ENCODE results near the gene RTRAF. TPM values are rescaled to one million over a fixed set of nuclear protein-coding genes. Genes with fewer than 3 reads are reported as not detected.

Gene RTRAF
- total RNA-seq, 6 donors from 2014 or later = 7.3 to 116 (median 62.0) TPM

- 61 to 69% methylated on average over 5 of the region's 5 CpGs for WGBS, 2 donors
- TF ChIP-seq POLR2A (IDR thresholded peaks at IDR 0.05) (no peak), POLR2AphosphoS5 (IDR thresholded peaks at IDR 0.05) (no peak), CTCF (IDR thresholded peaks at IDR 0.05) (no peak), EP300 (IDR thresholded peaks at IDR 0.05) (no peak)
- H3K4me3 ChIP-seq = no peak overlapping the region
- H3K4me1 ChIP-seq = peaks cover 0 to 22% (median 13%) of the 10 kb centered on the region in 4 donors
- ATAC-seq (ENCODE audit: low FRiP score in 2 of 2) = no peak
- no peaks in the 10 kb centered on the region for H3K36me3 ChIP-seq
- no peak overlapping the region for H3K27ac ChIP-seq
- H3K9me3 ChIP-seq = no peaks in the 10 kb centered on the region
- no peaks in the 10 kb centered on the region for H3K27me3 ChIP-seq
- no peak for DNase-seq
Observed at GRCh38 chr14:52020161-52020714, 30.9 kb downstream of the RTRAF start.

- DNase-seq (no peak), ATAC-seq (ENCODE audit: low FRiP score in 2 of 2) (no peak)
- 45 to 51% methylated on average over 7 of the region's 7 CpGs for WGBS, 2 donors
- Histone ChIP-seq H3K4me1 (peaks cover 0 to 20% (median 13%) of the 10 kb centered on the region in 4 donors), H3K4me3 (no peak overlapping the region), H3K27me3 (no peaks in the 10 kb centered on the region), H3K36me3 (no peaks in the 10 kb centered on the region), H3K27ac (peak overlapping the region in 2 of 4 donors; percentile 32 to 55), H3K9me3 (no peaks in the 10 kb centered on the region)
- no peak for TF ChIP-seq POLR2AphosphoS5 (IDR thresholded peaks at IDR 0.05)
- no peak for TF ChIP-seq POLR2A (IDR thresholded peaks at IDR 0.05)
- no peak for TF ChIP-seq EP300 (IDR thresholded peaks at IDR 0.05)
- no peak for TF ChIP-seq CTCF (IDR thresholded peaks at IDR 0.05)
Observed at GRCh38 chr14:52020866-52021717, 31.7 kb downstream of the RTRAF start.

DNA sequence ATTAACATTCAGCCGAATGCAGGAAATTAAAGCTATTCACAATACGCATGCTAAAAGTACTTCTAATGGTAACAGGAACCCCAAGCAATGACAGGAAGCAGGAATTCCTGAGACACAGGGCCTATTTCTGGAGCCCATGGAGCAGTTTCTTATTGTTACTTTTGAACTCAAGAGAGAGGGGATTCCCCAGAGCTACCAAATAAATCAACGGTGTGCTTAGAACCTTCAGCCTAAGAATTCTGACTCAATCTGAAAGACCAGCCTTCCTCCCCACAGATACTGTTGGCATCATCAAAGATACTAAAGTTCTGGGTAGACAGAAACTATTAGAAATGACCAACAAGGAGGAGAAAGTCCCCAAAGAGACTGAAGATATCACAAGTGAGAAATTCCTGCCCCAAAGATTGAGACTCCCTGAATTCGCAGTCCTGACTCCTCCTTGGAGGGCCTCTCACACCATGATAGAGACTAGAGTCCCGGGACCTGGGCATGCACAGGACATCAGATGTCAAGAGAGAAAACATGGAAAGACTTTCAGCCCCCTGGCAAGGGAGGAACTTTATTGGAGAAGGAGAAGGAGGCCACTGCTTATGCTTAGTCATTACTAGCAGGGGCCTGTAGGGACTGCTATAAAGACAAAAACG lies 32.7 kb downstream of the RTRAF start:
- TF ChIP-seq CTCF (IDR thresholded peaks at IDR 0.05) (no peak), POLR2A (IDR thresholded peaks at IDR 0.05) (no peak), EP300 (IDR thresholded peaks at IDR 0.05) (no peak), POLR2AphosphoS5 (IDR thresholded peaks at IDR 0.05) (no peak)
- H3K36me3 ChIP-seq = no peaks in the 10 kb centered on the region
- ATAC-seq (ENCODE audit: low FRiP score in 2 of 2) (no peak), DNase-seq (no peak)
- peak overlapping the region in 2 of 4 donors; percentile 32 to 55 for H3K27ac ChIP-seq
- peaks cover 0 to 18% (median 11%) of the 10 kb centered on the region in 4 donors for H3K4me1 ChIP-seq
- no peak overlapping the region for H3K4me3 ChIP-seq
- WGBS, 2 donors = 54 to 55% methylated on average over 6 of the region's 6 CpGs
- no peaks in the 10 kb centered on the region for H3K9me3 ChIP-seq
- no peaks in the 10 kb centered on the region for H3K27me3 ChIP-seq

DNA sequence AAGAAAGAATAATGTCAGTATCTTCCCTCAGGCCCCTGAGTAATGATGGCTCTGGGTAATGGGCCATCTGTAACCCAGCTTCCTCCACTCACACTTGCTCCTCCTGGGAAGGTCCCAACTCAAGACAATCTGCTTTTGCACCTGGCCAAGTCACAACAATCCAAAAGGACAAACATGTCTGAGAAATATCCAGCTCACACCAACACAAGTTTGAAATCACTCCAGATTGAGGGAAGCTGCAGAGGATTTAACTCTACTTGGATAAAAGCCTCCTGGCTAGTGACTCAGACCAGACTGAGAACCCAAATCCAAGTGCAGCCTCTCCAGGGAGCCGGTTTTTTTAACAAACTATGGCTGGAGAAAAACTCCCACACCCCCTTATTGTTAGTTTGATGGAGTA lies 34.2 kb downstream of the RTRAF start:
- DNase-seq = no peak
- H3K9me3 ChIP-seq = no peaks in the 10 kb centered on the region
- 27 to 88% methylated on average over 1 of the region's 1 CpG for WGBS, 2 donors
- peaks cover 0 to 14% (median 11%) of the 10 kb centered on the region in 4 donors for H3K4me1 ChIP-seq
- H3K36me3 ChIP-seq = no peaks in the 10 kb centered on the region
- H3K27ac ChIP-seq = no peak overlapping the region
- H3K4me3 ChIP-seq = no peak overlapping the region
- H3K27me3 ChIP-seq = no peaks in the 10 kb centered on the region
- TF ChIP-seq CTCF (IDR thresholded peaks at IDR 0.05) (no peak), POLR2AphosphoS5 (IDR thresholded peaks at IDR 0.05) (no peak), EP300 (IDR thresholded peaks at IDR 0.05) (no peak), POLR2A (IDR thresholded peaks at IDR 0.05) (no peak)
- ATAC-seq (ENCODE audit: low FRiP score in 2 of 2) = peak in 1 of 2 donors; percentile 75

Measured in upper lobe of left lung (tissue), 6 donors.